ENCODE measurements around the gene SLC16A3. TPM values are rescaled to one million over a fixed set of nuclear protein-coding genes. Genes with fewer than 3 reads are reported as not detected.

The SLC16A3 gene
- total RNA-seq, 1 donor from 2014 or later, result 68.8 TPM

DNA sequence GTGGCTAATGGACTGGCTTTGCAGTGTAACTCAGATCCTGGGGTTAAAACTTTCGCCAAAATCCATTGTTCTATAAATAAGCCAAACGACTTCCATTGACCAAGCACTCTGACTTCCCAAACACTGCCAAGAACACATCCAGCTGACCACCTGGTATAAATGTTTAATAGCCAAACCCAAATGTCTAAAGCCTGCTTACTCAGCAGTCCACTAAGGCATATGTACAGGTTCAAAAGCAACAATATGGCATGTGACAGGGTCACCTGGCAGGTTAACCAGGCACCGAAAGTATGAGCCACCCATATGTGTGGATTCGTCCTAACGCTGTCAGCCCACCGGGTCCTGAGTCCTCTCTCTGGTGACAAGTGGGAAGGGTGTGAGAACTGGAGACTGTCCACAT lies 42.6 kb downstream of the SLC16A3 start:
- Mint-ChIP-seq H3K36me3 (peaks cover 10% of the 10 kb centered on the region), H3K27ac (no peak overlapping the region)

DNA sequence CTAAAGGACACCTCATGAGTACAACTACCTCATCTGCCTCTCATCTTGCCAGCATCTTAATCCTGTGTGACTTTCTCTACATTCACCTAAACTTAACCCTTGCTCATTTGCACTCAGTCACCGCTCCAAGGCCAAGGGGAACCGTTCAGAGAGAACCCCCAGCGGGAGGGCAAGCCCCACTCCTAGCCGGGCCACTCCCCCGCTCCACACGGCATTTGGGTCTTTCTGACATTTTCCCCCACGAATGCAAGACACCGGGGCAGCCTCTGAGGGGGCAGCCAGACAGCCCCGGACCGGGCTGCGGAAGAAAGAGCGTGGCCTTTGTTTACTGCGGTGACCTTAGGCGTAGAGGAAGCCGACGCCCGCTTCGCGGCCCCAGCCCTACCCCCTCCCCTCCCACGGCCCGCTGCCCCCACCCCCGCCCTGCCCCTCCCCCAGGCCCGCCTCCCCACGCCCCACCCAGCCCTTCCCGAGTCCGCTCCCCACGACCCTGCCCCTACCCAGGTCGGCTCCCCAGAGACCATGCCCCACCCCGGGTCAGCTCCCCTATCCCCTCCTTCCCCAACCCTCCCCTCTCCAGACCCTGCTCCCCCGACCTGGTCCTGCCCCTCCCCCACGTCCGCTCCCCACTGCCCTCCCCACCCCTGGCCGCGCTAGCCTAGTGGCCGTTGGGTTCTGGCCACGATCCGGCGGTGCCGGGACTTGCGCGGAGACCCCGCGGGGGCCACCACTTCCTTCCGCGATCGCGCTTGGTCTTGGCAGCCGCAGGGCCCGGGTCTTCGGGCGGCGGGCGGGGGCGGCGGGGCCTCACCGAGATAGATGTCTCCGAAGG lies 43.9 kb downstream of the SLC16A3 start:
- Mint-ChIP-seq H3K4me3 (peak overlapping the region; percentile 83), H3K36me3 (peaks cover 14% of the 10 kb centered on the region), H3K27ac (peak overlapping the region; percentile 100), H3K27me3 (ENCODE audit: low read depth) (no peaks in the 10 kb centered on the region), H3K9me3 (no peaks in the 10 kb centered on the region), H3K4me1 (peaks cover 55% of the 10 kb centered on the region)
- no peak for TF ChIP-seq CTCF (IDR thresholded peaks at IDR 0.05; ENCODE audit: unreplicated experiment)
- DNase-seq (ENCODE audit: low spot score in 2 of 2, unreplicated experiment in 2 of 2), result peak in 1 of 2 experiments; percentile 36

More for the DNA sequence above, 42.6 kb downstream of the SLC16A3 start:
- Mint-ChIP-seq H3K4me1 (peaks cover 58% of the 10 kb centered on the region), H3K9me3 (no peaks in the 10 kb centered on the region), H3K27me3 (ENCODE audit: low read depth) (no peaks in the 10 kb centered on the region), H3K4me3 (peak overlapping the region; percentile 83)
- TF ChIP-seq CTCF (IDR thresholded peaks at IDR 0.05; ENCODE audit: unreplicated experiment), result no peak
- no peak for DNase-seq (ENCODE audit: low spot score in 2 of 2, unreplicated experiment in 2 of 2)

- peaks cover 14% of the 10 kb centered on the region for H3K36me3 Mint-ChIP-seq
- peak within 1 kb of the TSS; percentile 83 for H3K4me3 Mint-ChIP-seq
- H3K27ac Mint-ChIP-seq, result peak within 1 kb of the TSS; percentile 100
- peaks cover 47% of the 10 kb centered on the region for H3K4me1 Mint-ChIP-seq
- H3K9me3 Mint-ChIP-seq, result no peaks in the 10 kb centered on the region
- no peaks in the 10 kb centered on the region for H3K27me3 Mint-ChIP-seq (ENCODE audit: low read depth)
- no peak for TF ChIP-seq CTCF (IDR thresholded peaks at IDR 0.05; ENCODE audit: unreplicated experiment)
- peak; percentile 89 to 93 for DNase-seq (ENCODE audit: low spot score in 2 of 2, unreplicated experiment in 2 of 2)
Observed at GRCh38 chr17:82273327-82274133, 44.7 kb downstream of the SLC16A3 start, which contains the start of gene CSNK1D. TSS of gene CSNK1D (minus strand) at chr17:82273700. CDS start at chr17:82273381, 319 bp downstream.

DNA sequence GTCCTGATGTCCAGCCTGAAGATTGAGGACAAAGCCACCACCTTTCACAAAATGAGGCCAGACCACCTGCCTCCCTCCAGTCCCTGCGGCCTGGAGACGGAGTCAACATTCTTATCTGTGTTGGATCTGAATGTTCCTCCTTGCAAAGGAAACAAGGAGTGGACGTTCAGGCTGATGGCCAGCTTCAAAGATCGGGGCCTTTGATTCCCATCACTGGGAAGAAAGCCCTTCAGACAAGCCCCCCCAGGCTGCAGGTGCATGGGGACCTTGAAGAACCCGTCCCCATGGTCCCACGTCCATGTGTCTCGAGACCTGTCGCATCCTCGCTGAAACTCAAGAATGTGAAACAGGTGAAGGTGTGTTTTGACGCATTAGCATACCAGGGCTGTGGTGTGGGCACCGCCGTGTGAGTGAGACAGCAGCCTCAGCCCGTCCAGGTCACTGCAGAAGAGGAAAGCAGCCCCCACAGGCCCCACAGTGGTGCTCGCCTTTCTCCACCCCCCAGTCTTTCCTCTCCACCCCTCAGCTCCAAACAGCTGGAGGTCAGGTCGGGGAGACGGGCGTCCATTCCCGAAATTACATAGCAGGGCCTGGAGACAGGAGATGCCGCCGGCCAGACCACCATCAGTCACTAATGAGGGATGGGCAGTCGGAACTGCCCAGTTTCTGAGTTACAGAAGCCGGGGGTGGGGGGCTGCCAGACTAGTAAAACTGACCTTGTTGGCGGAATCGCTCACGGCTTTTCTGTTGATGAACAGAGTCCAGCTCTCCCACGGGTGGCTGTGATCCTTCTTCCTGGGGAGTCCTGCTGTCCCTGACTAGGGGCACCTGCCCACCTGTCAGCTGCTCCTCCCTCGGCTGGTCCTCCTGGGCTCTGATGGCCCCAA lies 45.5 kb downstream of the SLC16A3 start:
- no peak for DNase-seq (ENCODE audit: low spot score in 2 of 2, unreplicated experiment in 2 of 2)
- no peak for TF ChIP-seq CTCF (IDR thresholded peaks at IDR 0.05; ENCODE audit: unreplicated experiment)
- Mint-ChIP-seq H3K27me3 (ENCODE audit: low read depth) (no peaks in the 10 kb centered on the region), H3K27ac (peak overlapping the region; percentile 100), H3K4me3 (peak overlapping the region; percentile 83), H3K9me3 (no peaks in the 10 kb centered on the region), H3K4me1 (peaks cover 41% of the 10 kb centered on the region), H3K36me3 (peaks cover 14% of the 10 kb centered on the region)

- no peak overlapping the region for H3K4me3 Mint-ChIP-seq
- H3K27ac Mint-ChIP-seq, result no peak overlapping the region
- TF ChIP-seq CTCF (IDR thresholded peaks at IDR 0.05; ENCODE audit: unreplicated experiment), result no peak
- H3K27me3 Mint-ChIP-seq (ENCODE audit: low read depth), result no peaks in the 10 kb centered on the region
- peaks cover 14% of the 10 kb centered on the region for H3K36me3 Mint-ChIP-seq
- no peak for DNase-seq (ENCODE audit: low spot score in 2 of 2, unreplicated experiment in 2 of 2)
- peaks cover 33% of the 10 kb centered on the region for H3K4me1 Mint-ChIP-seq
- H3K9me3 Mint-ChIP-seq, result no peaks in the 10 kb centered on the region
Observed at GRCh38 chr17:82275326-82275725, 46.5 kb downstream of the SLC16A3 start.
